DND-41 (cell line): ENCODE results near the gene PUSL1.

ENCODE experiments used
- EZH2 ChIP-seq: IDR thresholded peaks from 3 replicates; pipeline ENCODE4 v1.6.1; 2012; ENCODE audit warnings: borderline replicate concordance, low read depth, mild to moderate bottlenecking, moderate library complexity, low read length, inconsistent platforms; ENCODE audit not compliant: severe bottlenecking
- TF ChIP-seq, protein P1 (sequence below): IDR thresholded peaks from 2 replicates; pipeline ENCODE4 v1.5.1; 2012; ENCODE audit warnings: borderline replicate concordance, low read length, moderate library complexity, mild to moderate bottlenecking; ENCODE audit not compliant: poor library complexity, severe bottlenecking; ENCODE audit errors: extremely low read depth

DNA sequence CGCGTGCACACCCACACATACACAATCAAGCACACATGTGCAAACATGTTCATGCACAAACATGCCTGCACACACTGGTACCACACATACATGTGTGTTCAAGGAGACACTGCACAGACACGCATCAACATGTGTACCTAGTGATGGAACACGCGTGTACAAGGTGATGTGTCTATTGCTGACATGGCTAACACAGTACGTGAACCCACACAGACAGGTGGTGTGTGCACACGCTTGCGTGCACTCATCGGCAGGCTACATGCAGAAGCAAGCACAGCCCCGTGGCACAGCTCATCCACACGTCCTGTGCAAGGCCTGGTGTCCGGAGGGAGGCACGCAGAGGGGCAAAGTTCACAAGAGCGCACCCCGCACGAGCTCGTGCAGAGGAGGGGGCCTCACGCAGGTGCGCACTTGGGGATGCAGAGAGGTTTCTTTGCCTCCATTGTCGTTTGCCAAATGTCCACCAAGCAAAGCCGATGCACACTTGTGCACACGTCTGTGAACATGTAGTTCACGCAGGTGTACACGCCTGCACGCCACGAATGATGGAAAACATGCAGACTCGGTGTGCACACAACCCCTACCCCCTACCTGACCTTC lies 1.6 kb upstream of the PUSL1 start:
- TF ChIP-seq, protein P1, sequence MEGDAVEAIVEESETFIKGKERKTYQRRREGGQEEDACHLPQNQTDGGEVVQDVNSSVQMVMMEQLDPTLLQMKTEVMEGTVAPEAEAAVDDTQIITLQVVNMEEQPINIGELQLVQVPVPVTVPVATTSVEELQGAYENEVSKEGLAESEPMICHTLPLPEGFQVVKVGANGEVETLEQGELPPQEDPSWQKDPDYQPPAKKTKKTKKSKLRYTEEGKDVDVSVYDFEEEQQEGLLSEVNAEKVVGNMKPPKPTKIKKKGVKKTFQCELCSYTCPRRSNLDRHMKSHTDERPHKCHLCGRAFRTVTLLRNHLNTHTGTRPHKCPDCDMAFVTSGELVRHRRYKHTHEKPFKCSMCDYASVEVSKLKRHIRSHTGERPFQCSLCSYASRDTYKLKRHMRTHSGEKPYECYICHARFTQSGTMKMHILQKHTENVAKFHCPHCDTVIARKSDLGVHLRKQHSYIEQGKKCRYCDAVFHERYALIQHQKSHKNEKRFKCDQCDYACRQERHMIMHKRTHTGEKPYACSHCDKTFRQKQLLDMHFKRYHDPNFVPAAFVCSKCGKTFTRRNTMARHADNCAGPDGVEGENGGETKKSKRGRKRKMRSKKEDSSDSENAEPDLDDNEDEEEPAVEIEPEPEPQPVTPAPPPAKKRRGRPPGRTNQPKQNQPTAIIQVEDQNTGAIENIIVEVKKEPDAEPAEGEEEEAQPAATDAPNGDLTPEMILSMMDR = no peak
- no peak for TF ChIP-seq EZH2
